ENCODE results near the gene ADD2.

Gene ADD2

DNA sequence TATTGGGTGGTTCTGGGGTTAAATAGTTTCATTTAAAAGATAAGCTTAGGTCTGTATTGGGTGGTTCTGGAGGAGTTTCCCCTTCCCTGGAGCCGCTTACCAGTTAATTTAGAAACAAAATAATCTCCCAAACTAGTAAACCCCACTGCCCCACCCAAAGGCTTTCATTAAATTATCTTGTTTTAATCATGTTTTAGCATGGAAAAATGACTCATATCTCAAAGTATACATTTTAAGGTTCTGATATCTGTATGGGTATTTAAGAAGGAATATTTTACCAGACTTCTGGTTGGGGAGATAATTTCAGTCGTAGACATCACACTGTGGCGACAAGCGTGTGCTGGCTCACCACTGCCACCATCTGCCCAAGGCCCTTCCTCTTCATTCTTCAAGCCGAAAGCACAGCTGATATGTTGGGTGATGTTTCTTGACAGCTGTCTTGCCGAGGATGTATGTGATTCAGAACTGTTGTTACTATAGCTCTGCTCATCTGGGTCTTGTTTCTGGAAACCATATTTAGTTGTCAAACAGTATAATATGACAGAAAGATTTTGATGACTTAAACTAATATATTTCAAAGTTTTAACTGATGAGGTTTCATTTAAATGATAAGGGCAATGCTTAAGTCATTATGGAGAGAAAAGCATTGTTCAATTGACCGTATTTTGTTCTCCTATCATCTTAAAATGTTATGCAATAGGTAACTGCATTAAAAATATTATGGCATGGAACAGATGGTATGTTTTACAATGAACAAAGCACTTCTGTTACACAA is 17.3 kb upstream of the ADD2 start:
- DNase-seq = peak; percentile 53 to 71 (median 63)

- no peak for DNase-seq
Observed at GRCh38 chr2:70784320-70784719, 16.3 kb upstream of the ADD2 start.

- no peak for DNase-seq
Observed at GRCh38 chr2:70779911-70780545, 12.0 kb upstream of the ADD2 start.

- no peak for DNase-seq
Observed at GRCh38 chr2:70779491-70779890, 11.5 kb upstream of the ADD2 start.

DNA sequence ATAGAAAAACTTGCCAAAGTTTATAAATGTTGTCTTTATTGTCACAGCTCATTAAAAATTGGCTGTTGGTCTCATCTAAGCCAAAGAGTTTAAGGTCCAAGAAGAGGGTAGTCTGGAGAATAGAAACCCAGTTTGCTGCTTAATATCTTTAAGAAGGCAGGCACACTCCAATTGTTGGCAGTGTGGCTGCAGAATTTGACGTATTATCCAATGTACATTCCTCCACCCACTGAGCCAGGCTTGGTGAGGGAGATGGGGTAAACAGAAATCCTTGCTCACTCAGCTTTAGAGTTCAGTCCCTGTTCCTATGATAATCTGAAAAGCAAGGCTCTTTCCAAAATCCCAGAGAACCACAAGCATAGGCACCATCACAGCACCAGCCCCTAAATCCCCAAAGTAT is 10.7 kb upstream of the ADD2 start:
- DNase-seq = no peak

DNA sequence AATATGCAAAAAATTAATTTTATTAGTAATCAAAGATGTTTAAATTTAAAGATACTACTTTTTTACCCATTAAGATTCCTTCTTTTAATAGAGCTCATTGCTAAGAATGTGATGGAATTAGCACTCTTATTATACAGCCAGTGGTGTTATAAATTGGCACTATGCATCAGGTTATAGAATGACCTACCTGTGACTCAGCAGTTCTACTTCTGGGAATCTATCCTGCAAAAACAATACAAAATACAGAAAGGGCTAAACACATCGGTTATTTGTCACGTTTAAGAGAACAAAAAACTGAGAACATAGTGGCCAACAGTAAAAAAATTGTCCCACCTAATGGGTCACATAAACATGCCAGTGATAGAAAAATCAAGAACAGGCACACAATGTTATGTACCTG is 9.4 kb upstream of the ADD2 start:
- no peak for DNase-seq

DNA sequence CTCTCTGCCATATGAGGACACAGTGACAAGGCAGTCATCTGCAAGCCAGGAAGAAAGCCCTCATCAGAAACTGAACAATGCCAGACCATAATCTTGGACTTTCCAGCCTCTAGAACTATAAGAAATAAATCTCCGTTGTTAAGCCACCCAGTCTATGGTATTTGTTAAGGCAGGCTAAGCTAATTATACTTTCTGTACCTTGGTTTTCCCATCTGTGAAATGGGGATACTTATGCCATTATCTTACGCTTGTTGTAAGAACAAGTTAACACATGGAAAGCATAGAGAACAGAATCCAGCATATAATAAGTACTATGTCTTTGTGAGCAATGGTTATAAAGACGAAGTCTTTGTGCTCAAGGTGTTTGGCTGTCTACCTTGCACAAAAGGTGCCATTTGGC is 8.3 kb upstream of the ADD2 start:
- DNase-seq = no peak

GRCh38 chr2:70775141-70775540 is 7.1 kb upstream of the ADD2 start:
- DNase-seq = peak in 1 of 4 experiments; percentile 23

GRCh38 chr2:70772486-70773155 is 4.6 kb upstream of the ADD2 start:
- DNase-seq = no peak

GRCh38 chr2:70771446-70771845 is 3.4 kb upstream of the ADD2 start:
- DNase-seq = no peak

GRCh38 chr2:70769450-70769849 is 1.4 kb upstream of the ADD2 start:
- no peak for DNase-seq

- DNase-seq = no peak
Observed at GRCh38 chr2:70768590-70769085, 638 bp upstream of the ADD2 start.

- DNase-seq = peak in 1 of 4 experiments; percentile 22
Observed at GRCh38 chr2:70767079-70767698, 811 bp downstream of the ADD2 start.

DNA sequence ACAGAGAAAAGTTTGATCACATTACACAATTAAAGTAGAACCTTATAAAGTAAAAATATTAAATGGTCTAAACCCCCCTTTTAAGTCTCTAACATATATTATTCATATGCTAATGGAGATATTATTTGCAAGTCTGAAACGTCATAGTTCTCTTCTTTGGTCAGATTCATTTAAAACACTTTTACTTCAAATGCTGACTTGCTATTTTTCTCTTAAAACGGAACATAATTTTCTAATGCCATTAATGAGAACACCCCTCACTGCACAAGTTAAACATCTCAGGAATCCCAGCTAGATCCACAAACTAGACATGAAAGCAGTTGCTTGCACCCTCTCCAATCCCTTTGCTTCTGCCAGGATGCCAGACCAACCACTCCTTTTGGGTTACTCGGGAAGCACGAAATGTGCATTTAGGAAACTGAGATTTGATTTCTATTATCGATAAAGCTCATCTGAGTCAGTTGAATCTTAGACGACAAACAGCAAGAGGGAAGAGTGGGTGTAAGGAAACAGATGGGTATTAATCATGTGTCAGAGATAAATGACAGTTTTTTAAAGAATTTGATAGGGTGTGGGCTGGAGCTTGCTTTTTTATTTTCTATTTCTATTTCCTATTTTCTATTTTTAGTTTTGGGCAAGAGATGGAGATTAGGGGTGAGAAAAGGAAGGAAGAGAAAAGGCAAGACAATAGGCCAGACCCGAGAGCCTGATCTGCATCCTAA is 1.5 kb downstream of the ADD2 start:
- DNase-seq = peak in 1 of 4 experiments; percentile 9

DNA sequence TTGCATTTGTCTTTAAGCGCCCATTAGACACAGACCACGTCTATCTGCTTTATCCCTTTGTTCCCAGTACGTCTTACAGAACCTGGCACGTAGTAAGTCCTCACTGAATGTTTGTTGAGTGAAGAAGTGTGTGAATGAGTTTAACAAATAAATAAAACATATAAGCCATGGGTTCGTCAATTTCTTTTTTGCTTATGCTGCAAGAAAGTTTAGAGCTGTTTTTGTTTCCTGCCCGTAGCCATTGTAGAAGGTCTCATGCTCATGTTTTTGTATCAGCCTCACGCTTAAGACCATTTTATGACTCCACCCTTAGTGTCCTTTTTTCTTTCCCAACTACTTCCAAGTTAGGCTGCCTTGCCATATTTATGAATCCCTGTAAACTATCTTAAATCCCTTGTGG is 2.5 kb downstream of the ADD2 start:
- no peak for DNase-seq

GRCh38 chr2:70759446-70759845 is 8.6 kb downstream of the ADD2 start:
- DNase-seq = peak; percentile 20 to 55 (median 44)

DNA sequence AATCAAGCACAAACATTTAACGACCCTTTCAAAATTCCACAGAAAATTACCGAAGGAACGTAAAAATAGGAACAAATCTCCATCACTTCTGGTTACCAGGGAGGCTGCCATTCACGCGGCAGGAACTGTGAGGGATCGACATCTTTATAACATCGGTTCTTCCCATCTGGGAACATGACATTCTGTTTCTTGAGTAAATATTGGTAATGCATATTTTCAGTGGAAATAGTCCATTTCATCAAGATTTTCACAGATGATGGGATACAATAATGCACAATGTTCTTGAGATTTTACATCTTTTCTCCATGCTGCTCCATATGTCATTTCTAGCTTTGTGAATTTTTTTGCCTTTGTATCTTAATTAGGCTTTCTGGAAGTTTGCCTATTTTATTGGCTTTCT is 10.0 kb downstream of the ADD2 start:
- DNase-seq = no peak

DNA sequence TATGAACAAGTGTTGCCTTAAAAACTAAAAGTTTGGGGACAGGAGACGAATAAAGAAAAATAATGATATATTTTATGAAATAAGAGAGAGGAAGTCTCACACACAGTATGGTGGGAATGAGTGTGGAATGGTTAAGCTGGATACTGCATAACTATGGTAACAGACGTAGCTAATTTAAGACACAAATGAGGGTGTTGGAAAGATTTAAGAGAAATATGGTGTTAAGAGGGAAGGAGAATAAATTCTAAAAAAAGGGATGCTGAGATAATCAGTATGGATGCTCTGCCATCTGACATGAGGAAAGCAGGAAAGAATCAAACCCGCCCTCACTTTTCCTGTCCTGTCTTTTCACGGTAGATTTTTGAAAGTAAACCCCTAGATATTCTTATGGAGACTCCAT is 10.6 kb downstream of the ADD2 start:
- DNase-seq = no peak

- no peak for DNase-seq
Observed at GRCh38 chr2:70756128-70756527, 11.9 kb downstream of the ADD2 start.

GRCh38 chr2:70753902-70754301 is 14.1 kb downstream of the ADD2 start:
- DNase-seq = no peak

- DNase-seq = peak in 2 of 4 experiments; percentile 4 to 17
Observed at GRCh38 chr2:70753031-70753430, 15.0 kb downstream of the ADD2 start.

DNA sequence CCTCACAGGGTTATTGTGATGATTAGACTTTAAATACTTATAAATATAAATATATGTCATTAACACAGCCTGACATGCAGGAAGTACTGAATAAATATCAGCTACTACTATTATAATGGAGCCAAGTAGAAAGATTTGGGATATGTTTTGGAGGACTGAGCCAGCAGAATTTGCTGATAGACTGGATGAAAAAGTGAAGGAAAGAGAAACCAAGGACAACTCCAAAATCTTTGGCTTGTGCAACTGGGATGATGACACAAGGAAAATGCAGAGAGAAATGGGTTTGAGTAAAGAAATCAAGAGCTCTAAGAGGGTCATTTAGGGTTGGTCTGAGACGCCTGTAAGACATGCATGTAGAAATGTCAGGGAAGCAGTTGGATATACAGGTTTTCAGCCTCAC is 15.6 kb downstream of the ADD2 start:
- no peak for DNase-seq

GRCh38 chr2:70751881-70752280 is 16.1 kb downstream of the ADD2 start:
- no peak for DNase-seq

All from suppressor macrophage (primary cell).